GOT3 (cell line): ENCODE measurements around the gene CALCB.
"Not testable (repeated sequence)": the region's sequence is repeated elsewhere in the genome, so short reads cannot be mapped to it uniquely, and the experiment has no call there.

ENCODE experiments used
- DNase-seq: peaks from one replicate; lab custom pipeline; 2025; ENCODE audit warnings: mixed read lengths; lab: John Stamatoyannopoulos, UW

The CALCB gene

GRCh38 chr11:15073361-15074205 lies at the start of gene CALCB:
Gene CALCB, plus strand, starts transcription at chr11:15073593. Its CDS starts 1,126 bp downstream, at chr11:15074719.
- no peak for DNase-seq

- no peak for DNase-seq
Observed at GRCh38 chr11:15027011-15027410, 46.4 kb upstream of the CALCB start.

GRCh38 chr11:15027956-15028355 lies 45.4 kb upstream of the CALCB start:
- no peak for DNase-seq

- DNase-seq: no peak
Observed at GRCh38 chr11:15028379-15028778, 45.0 kb upstream of the CALCB start.

GRCh38 chr11:15031945-15032344 lies 41.4 kb upstream of the CALCB start:
- DNase-seq: not testable (repeated sequence)

GRCh38 chr11:15034687-15035267 lies 38.6 kb upstream of the CALCB start:
- no peak for DNase-seq

GRCh38 chr11:15035283-15035682 lies 38.1 kb upstream of the CALCB start:
- no peak for DNase-seq

- no peak for DNase-seq
Observed at GRCh38 chr11:15038963-15039362, 34.4 kb upstream of the CALCB start.

GRCh38 chr11:15045209-15045608 lies 28.2 kb upstream of the CALCB start:
- no peak for DNase-seq

- DNase-seq: no peak
Observed at GRCh38 chr11:15045891-15046290, 27.5 kb upstream of the CALCB start.

GRCh38 chr11:15046673-15047072 lies 26.7 kb upstream of the CALCB start:
- DNase-seq: not testable (repeated sequence)

GRCh38 chr11:15048616-15049015 lies 24.8 kb upstream of the CALCB start:
- no peak for DNase-seq

- no peak for DNase-seq
Observed at GRCh38 chr11:15053191-15053685, 20.2 kb upstream of the CALCB start.

GRCh38 chr11:15055620-15056356 lies 17.6 kb upstream of the CALCB start:
- no peak for DNase-seq

GRCh38 chr11:15057329-15057728 lies 16.1 kb upstream of the CALCB start:
- DNase-seq: no peak

GRCh38 chr11:15059132-15059915 lies 14.1 kb upstream of the CALCB start:
- no peak for DNase-seq

GRCh38 chr11:15062599-15062998 lies 10.8 kb upstream of the CALCB start:
- no peak for DNase-seq

GRCh38 chr11:15069751-15070150 lies 3.6 kb upstream of the CALCB start:
- not testable (repeated sequence) for DNase-seq

GRCh38 chr11:15071556-15072255 lies 1.7 kb upstream of the CALCB start:
- no peak for DNase-seq

GRCh38 chr11:15072551-15073143 lies 746 bp upstream of the CALCB start:
- DNase-seq: no peak
